IMR-90 (cell line): ENCODE measurements around the gene TMEM117.

Experiments used
- CEBPB ChIP-seq: IDR thresholded peaks from 2 replicates; pipeline ENCODE4 v1.6.1; 2012; ENCODE audit warnings: low read depth, low read length, improper control_type of control experiment
- CTCF ChIP-seq: conservative IDR thresholded peaks from 2 replicates; pipeline ENCODE4 v1.5.1; 2012; ENCODE audit warnings: mild to moderate bottlenecking, low read depth, low read length, improper control_type of control experiment
- MXI1 ChIP-seq: IDR thresholded peaks from 2 replicates; pipeline ENCODE4 v1.6.1; 2012; ENCODE audit warnings: low read depth, mild to moderate bottlenecking, low read length, moderate library complexity, borderline replicate concordance

GRCh38 chr12:44046732-44047417 lies 211.0 kb downstream of the TMEM117 start:
- TF ChIP-seq CTCF (no peak), MXI1 (no peak), CEBPB (no peak)
